HG02840 (cell line): ENCODE data around the gene NADSYN1.
A peak's percentile ranks its signal among the peaks of the same experiment; 100 is the strongest.

ENCODE experiments used
- ATAC-seq: cut with Tn5 transposase; IDR thresholded peaks from one replicate; pipeline ENCODE4 v1.9.1; 2021; ENCODE audit warnings: mild to moderate bottlenecking, moderate library complexity, moderate number of reproducible peaks; ENCODE audit not compliant: unreplicated experiment, low FRiP score

Gene NADSYN1

GRCh38 chr11:71448257-71449171 lies 4.5 kb upstream of the NADSYN1 start, which contains the start of gene DHCR7:
Gene DHCR7 (minus strand): TSS chr11:71448393. CDS start chr11:71444952, 3,441 bp downstream.
- ATAC-seq = peak; percentile 77

- ATAC-seq = no peak
Measured at GRCh38 chr11:71449596-71449995, 3.4 kb upstream of the NADSYN1 start.

- no peak for ATAC-seq
Measured at GRCh38 chr11:71450507-71450906, 2.5 kb upstream of the NADSYN1 start.

- ATAC-seq = no peak
Measured at GRCh38 chr11:71450939-71451338, 2.1 kb upstream of the NADSYN1 start.

GRCh38 chr11:71451596-71452198 lies 1.3 kb upstream of the NADSYN1 start:
- no peak for ATAC-seq

- no peak for ATAC-seq
Measured at GRCh38 chr11:71452199-71453036, 585 bp upstream of the NADSYN1 start.

- no peak for ATAC-seq
Measured at GRCh38 chr11:71453918-71454304, 908 bp downstream of the NADSYN1 start.

- ATAC-seq = no peak
Measured at GRCh38 chr11:71454470-71455113, 1.6 kb downstream of the NADSYN1 start.

- ATAC-seq = no peak
Measured at GRCh38 chr11:71456294-71456693, 3.3 kb downstream of the NADSYN1 start.

- ATAC-seq = no peak
Measured at GRCh38 chr11:71456831-71457230, 3.8 kb downstream of the NADSYN1 start.

- no peak for ATAC-seq
Measured at GRCh38 chr11:71458146-71459070, 5.4 kb downstream of the NADSYN1 start.

GRCh38 chr11:71459076-71459766 lies 6.2 kb downstream of the NADSYN1 start:
- no peak for ATAC-seq

- no peak for ATAC-seq
Measured at GRCh38 chr11:71459767-71460320, 6.8 kb downstream of the NADSYN1 start.

- ATAC-seq = no peak
Measured at GRCh38 chr11:71461696-71462095, 8.7 kb downstream of the NADSYN1 start.

GRCh38 chr11:71462726-71463125 lies 9.7 kb downstream of the NADSYN1 start:
- ATAC-seq = no peak

GRCh38 chr11:71463331-71464211 lies 10.6 kb downstream of the NADSYN1 start:
- no peak for ATAC-seq

- no peak for ATAC-seq
Measured at GRCh38 chr11:71465054-71465453, 12.1 kb downstream of the NADSYN1 start.
